ENCODE measurements around the gene TRIM71. TPM values are rescaled to one million over a fixed set of nuclear protein-coding genes. Genes with fewer than 3 reads are reported as not detected.
A peak's percentile ranks its signal among the peaks of the same experiment; 100 is the strongest.
"Not testable (repeated sequence)": the region's sequence is repeated elsewhere in the genome, so short reads cannot be mapped to it uniquely, and the experiment has no call there.

TRIM71 gene
- polyA plus RNA-seq, 10 donors = 0.12 to 0.76 (median 0.17) TPM

- DNase-seq = no peak
Measured at GRCh38 chr3:32890420-32891276, 72.9 kb downstream of the TRIM71 start.

- DNase-seq = no peak
Measured at GRCh38 chr3:32891365-32891764, 73.6 kb downstream of the TRIM71 start.

- DNase-seq = no peak
Measured at GRCh38 chr3:32892625-32893598, 75.1 kb downstream of the TRIM71 start.

GRCh38 chr3:32894977-32895376 is 77.2 kb downstream of the TRIM71 start:
- no peak for DNase-seq

GRCh38 chr3:32895701-32896100 is 77.9 kb downstream of the TRIM71 start:
- DNase-seq = no peak

GRCh38 chr3:32896143-32896542 is 78.3 kb downstream of the TRIM71 start:
- DNase-seq = no peak

GRCh38 chr3:32897001-32897601 is 79.3 kb downstream of the TRIM71 start:
- DNase-seq = no peak

- no peak for DNase-seq
Measured at GRCh38 chr3:32897981-32898623, 80.3 kb downstream of the TRIM71 start.

- no peak for DNase-seq
Measured at GRCh38 chr3:32899265-32899664, 81.5 kb downstream of the TRIM71 start.

GRCh38 chr3:32901005-32901932 is 83.5 kb downstream of the TRIM71 start:
- DNase-seq = no peak

- DNase-seq = peak in 1 of 3 donors; percentile 43
Measured at GRCh38 chr3:32902887-32903371, 85.1 kb downstream of the TRIM71 start.

- DNase-seq = no peak
Measured at GRCh38 chr3:32903953-32904352, 86.2 kb downstream of the TRIM71 start.

GRCh38 chr3:32909999-32910398 is 92.2 kb downstream of the TRIM71 start:
- DNase-seq = no peak

GRCh38 chr3:32910954-32911353 is 93.2 kb downstream of the TRIM71 start:
- DNase-seq = no peak

GRCh38 chr3:32912046-32912445 is 94.2 kb downstream of the TRIM71 start:
- DNase-seq = no peak

GRCh38 chr3:32913790-32914446 is 96.1 kb downstream of the TRIM71 start:
- DNase-seq = peak in 2 of 3 donors; percentile 8 to 36

GRCh38 chr3:32919920-32920319 is 102.1 kb downstream of the TRIM71 start:
- DNase-seq = no peak

- DNase-seq = no peak
Measured at GRCh38 chr3:32922078-32922477, 104.3 kb downstream of the TRIM71 start.

- no peak for DNase-seq
Measured at GRCh38 chr3:32930161-32930560, 112.4 kb downstream of the TRIM71 start.

GRCh38 chr3:32931273-32931672 is 113.5 kb downstream of the TRIM71 start:
- not testable (repeated sequence) for DNase-seq
